Lung microvascular endothelial cell (primary cell): ENCODE results near the gene MECP2. TPM values are rescaled to one million over a fixed set of nuclear protein-coding genes. Genes with fewer than 3 reads are reported as not detected.
"Not testable (repeated sequence)": the region's sequence is repeated elsewhere in the genome, so short reads cannot be mapped to it uniquely, and the experiment has no call there.

Source experiments
- DNase-seq, 2 donors: peaks; one replicate each; pipeline versions ENCODE4 v3.0.0 to v3.0.0-alpha.2; 2010; ENCODE audit warnings: low read depth in 2 of 2
- total RNA-seq: library from RNA; depleted of rRNA; stranded (reverse); fragments of >200 nt; gene quantifications from 2 replicates; pipeline ENCODE4 v1.2.1, GENCODE V29; 2014

MECP2 gene
- total RNA-seq, 1 donor from 2014 or later: 20.2 TPM

GRCh38 chrX:153993079-153993478, 104.4 kb downstream of the MECP2 start:
- DNase-seq: no peak

- DNase-seq: no peak
These were observed 105.3 kb downstream of the MECP2 start for GRCh38 chrX:153992180-153992579.

- no peak for DNase-seq
These were observed 106.4 kb downstream of the MECP2 start for GRCh38 chrX:153991013-153991580.

- no peak for DNase-seq
These were observed 107.4 kb downstream of the MECP2 start for GRCh38 chrX:153989973-153990655.

GRCh38 chrX:153988493-153988892, 109.0 kb downstream of the MECP2 start:
- DNase-seq: no peak

GRCh38 chrX:153984351-153985178, 113.0 kb downstream of the MECP2 start:
- DNase-seq: peak in 1 of 2 donors; percentile 17

- no peak for DNase-seq
These were observed 114.2 kb downstream of the MECP2 start for GRCh38 chrX:153983321-153983801.

- DNase-seq: no peak
These were observed 115.6 kb downstream of the MECP2 start for GRCh38 chrX:153981771-153982533.

- DNase-seq: no peak
These were observed 116.3 kb downstream of the MECP2 start for GRCh38 chrX:153981231-153981630.

GRCh38 chrX:153980394-153980793, 117.1 kb downstream of the MECP2 start:
- DNase-seq: not testable (repeated sequence)

GRCh38 chrX:153974726-153975286, 122.7 kb downstream of the MECP2 start:
- no peak for DNase-seq

- peak in 1 of 2 donors; percentile 35 for DNase-seq
These were observed 123.4 kb downstream of the MECP2 start for GRCh38 chrX:153974003-153974725.

GRCh38 chrX:153973127-153974002, 124.2 kb downstream of the MECP2 start:
- DNase-seq: no peak

GRCh38 chrX:153972368-153973126, 125.0 kb downstream of the MECP2 start, which contains the start of gene TMEM187:
TSS of gene TMEM187 (plus strand) at chrX:153972754. CDS start at chrX:153982063, 9,309 bp downstream.
- DNase-seq: peak; percentile 85 to 91
